H1 (cell line): ENCODE results near the gene GPRIN1. TPM values are rescaled to one million over a fixed set of nuclear protein-coding genes. Genes with fewer than 3 reads are reported as not detected.

ENCODE experiments used
- CTCF ChIA-PET: fragments of 300-600 bp; sonication (Branson Sonifier 250); formaldehyde crosslinking; loops from one replicate; lab custom pipeline; 2021; ENCODE audit not compliant: partially characterized antibody; lab: Charles Lee
- POLR2A ChIA-PET: fragments of 300-600 bp; sonication (Branson Sonifier 250); formaldehyde crosslinking; loops from one replicate; lab custom pipeline; 2021; ENCODE audit warnings: inconsistent platforms; ENCODE audit not compliant: partially characterized antibody; lab: Charles Lee
- DNase-seq, 2 experiments: peaks; one replicate each; pipeline versions ENCODE4 v3.0.0 to v3.0.0-alpha.2; 2010 to 2022; ENCODE audit warnings: low spot score in 2 of 2, low read depth in 1 of 2, mixed read lengths in 1 of 2
- FAIRE-seq: peaks from 2 replicates; lab custom pipeline; 2011; peaks lifted over from hg19 to GRCh38; lab: Jason Lieb, UNC
- H2AFZ ChIP-seq: 2 replicates; pipeline ENCODE4 v1.8.1; 2012; ENCODE audit warnings: low read length, inconsistent platforms
- H2AK5ac ChIP-seq: 2 replicates; pipeline ENCODE4 v1.6.1; 2013; ENCODE audit warnings: low read depth, low read length
- H2BK120ac ChIP-seq: replicated peaks from 2 replicates; pipeline ENCODE3; 2013; ENCODE audit warnings: low read depth, low read length, inconsistent platforms
- H2BK12ac ChIP-seq: 2 replicates; pipeline ENCODE4 v1.6.1; 2013; ENCODE audit warnings: low read depth, low read length
- H2BK15ac ChIP-seq: 2 replicates; pipeline ENCODE4 v1.6.1; 2013; ENCODE audit warnings: low read length
- H2BK20ac ChIP-seq: 2 replicates; pipeline ENCODE4 v1.6.1; 2013; ENCODE audit warnings: low read length
- H2BK5ac ChIP-seq: 2 replicates; pipeline ENCODE4 v1.6.1; 2013; ENCODE audit warnings: low read depth, low read length
- H3K14ac ChIP-seq: 2 replicates; pipeline ENCODE4 v1.6.1; 2013; ENCODE audit warnings: inconsistent platforms; ENCODE audit not compliant: insufficient read length
- H3K18ac ChIP-seq: 2 replicates; pipeline ENCODE4 v1.6.1; 2013; ENCODE audit warnings: low read length; ENCODE audit errors: extremely low read depth
- H3K23ac ChIP-seq: 2 replicates; pipeline ENCODE4 v1.6.1; 2013; ENCODE audit warnings: inconsistent platforms; ENCODE audit not compliant: insufficient read length
- H3K23me2 ChIP-seq: 2 replicates; pipeline ENCODE4 v1.6.1; 2013; ENCODE audit warnings: low read depth, low read length
- H3K27ac ChIP-seq: 2 replicates; pipeline ENCODE4 v1.6.1; 2011; ENCODE audit warnings: low read depth, low read length, inconsistent platforms
- H3K27me3 ChIP-seq, 4 experiments: replicated peaks in 1 of 4; 1 replicate in 1 of 4; 2 replicates in 3 of 4; pipeline versions ENCODE4 v1.6.1 to v1.8.1; 2011 to 2013; ENCODE audit warnings: low read length in 3 of 4, mild to moderate bottlenecking in 3 of 4, inconsistent platforms in 2 of 4, mixed read lengths in 2 of 4, moderate library complexity in 1 of 4; ENCODE audit not compliant: control insufficient read depth in 3 of 4, insufficient read depth in 3 of 4; ENCODE audit errors: extremely low read depth in 1 of 4
- H3K36me3 ChIP-seq, 4 experiments: 2 replicates each; pipeline versions ENCODE4 v1.6.1 to v1.8.1; 2011 to 2013; ENCODE audit warnings: mild to moderate bottlenecking in 4 of 4, low read length in 3 of 4, moderate library complexity in 2 of 4, control low read depth in 1 of 4, inconsistent platforms in 1 of 4; ENCODE audit not compliant: insufficient read depth in 4 of 4, control insufficient read depth in 2 of 4
- H3K4ac ChIP-seq: replicated peaks from 2 replicates; pipeline ENCODE3; 2013; ENCODE audit warnings: low read length, low read depth, mixed read lengths, inconsistent platforms; ENCODE audit not compliant: insufficient read length
- H3K4me1 ChIP-seq, 4 experiments: replicated peaks in 1 of 4; 1 replicate in 1 of 4; 2 replicates in 3 of 4; pipeline versions ENCODE4 v1.6.1 to v1.8.1; 2011 to 2013; ENCODE audit warnings: low read length in 3 of 4, inconsistent platforms in 2 of 4, mixed read lengths in 1 of 4; ENCODE audit not compliant: insufficient read depth in 4 of 4, control insufficient read depth in 3 of 4
- H3K4me2 ChIP-seq, 2 experiments: 2 replicates each; pipeline versions ENCODE4 v1.6.1 to v1.8.1; 2011 to 2013; ENCODE audit warnings: low read depth in 2 of 2, low read length in 2 of 2, control low read depth in 1 of 2, inconsistent platforms in 1 of 2, mild to moderate bottlenecking in 1 of 2; ENCODE audit not compliant: insufficient read depth in 1 of 2
- H3K4me3 ChIP-seq, 4 experiments: fragments of 200-600, 300-600 bp in 1 of 4; sonication (generic), shearing (Covaris generic), sonication (Bioruptor Twin) in 1 of 4; 2 replicates each; pipeline versions ENCODE4 v1.5.1 to v1.8.1; 2011 to 2016; ENCODE audit warnings: low read length in 4 of 4, low read depth in 3 of 4, control low read depth in 2 of 4, inconsistent platforms in 2 of 4, mild to moderate bottlenecking in 2 of 4, mixed read lengths in 1 of 4, moderate library complexity in 1 of 4; ENCODE audit not compliant: insufficient read depth in 2 of 4; ENCODE audit errors: extremely low read depth in 1 of 4
- H3K56ac ChIP-seq: replicated peaks from 2 replicates; pipeline ENCODE3; 2013; ENCODE audit warnings: low read depth, mild to moderate bottlenecking, mixed read lengths, low read length, inconsistent platforms; ENCODE audit not compliant: insufficient read length
- H3K79me1 ChIP-seq: 2 replicates; pipeline ENCODE4 v1.6.1; 2013; ENCODE audit warnings: low read depth, low read length, control low read depth
- H3K79me2 ChIP-seq, 2 experiments: 2 replicates each; pipeline versions ENCODE4 v1.6.1 to v1.8.1; 2012 to 2013; ENCODE audit warnings: low read length in 2 of 2, mild to moderate bottlenecking in 2 of 2, inconsistent platforms in 1 of 2; ENCODE audit not compliant: insufficient read depth in 2 of 2, control insufficient read depth in 1 of 2
- H3K9ac ChIP-seq, 4 experiments: replicated peaks in 1 of 4; 1 replicate in 1 of 4; 2 replicates in 3 of 4; pipeline versions ENCODE4 v1.6.1 to v1.8.1; 2011 to 2013; ENCODE audit warnings: low read depth in 3 of 4, low read length in 3 of 4, control low read depth in 2 of 4, mild to moderate bottlenecking in 2 of 4, moderate library complexity in 2 of 4, inconsistent platforms in 1 of 4; ENCODE audit errors: extremely low read depth in 1 of 4
- H3K9me3 ChIP-seq, 2 experiments: 2 replicates each; pipeline versions ENCODE4 v1.6.1 to v1.8.1; 2012 to 2013; ENCODE audit warnings: mild to moderate bottlenecking in 2 of 2, moderate library complexity in 2 of 2, control low read depth in 1 of 2, inconsistent platforms in 1 of 2, low read depth in 1 of 2, low read length in 1 of 2, mixed read lengths in 1 of 2; ENCODE audit not compliant: insufficient read depth in 2 of 2
- H4K20me1 ChIP-seq, 2 experiments: replicated peaks in 1 of 2; 2 replicates each; pipeline versions ENCODE3 to v1.8.1; 2011 to 2013; ENCODE audit warnings: inconsistent platforms in 2 of 2, low read length in 2 of 2, mild to moderate bottlenecking in 1 of 2; ENCODE audit not compliant: insufficient read depth in 2 of 2, control insufficient read depth in 1 of 2
- H4K5ac ChIP-seq: 2 replicates; pipeline ENCODE4 v1.6.1; 2013; ENCODE audit warnings: low read length, low read depth, mixed read lengths, inconsistent platforms; ENCODE audit not compliant: insufficient read length
- H4K8ac ChIP-seq: 2 replicates; pipeline ENCODE4 v1.8.0; 2013; ENCODE audit warnings: mild to moderate bottlenecking, moderate library complexity, low read length, inconsistent platforms; ENCODE audit not compliant: insufficient read depth; ENCODE audit errors: extremely low read depth
- H4K91ac ChIP-seq: replicated peaks from 2 replicates; pipeline ENCODE3; 2013; ENCODE audit warnings: low read length, mixed read lengths, inconsistent platforms; ENCODE audit not compliant: insufficient read length
- SIN3A ChIP-seq, 2 experiments: IDR thresholded peaks in 1 of 2; conservative IDR thresholded peaks in 1 of 2; 2 replicates each; pipeline ENCODE4 v1.6.1; 2011 to 2012; ENCODE audit warnings: low read length in 2 of 2, improper control_type of control experiment in 1 of 2, low read depth in 1 of 2, mild to moderate bottlenecking in 1 of 2
- SP1 ChIP-seq: IDR thresholded peaks from 2 replicates; pipeline ENCODE4 v1.6.1; 2011; ENCODE audit warnings: low read depth, low read length
- WGBS, 2 experiments: shearing (Covaris generic) in 1 of 2; methylation state at CpG; one replicate each; pipeline versions ENCODE4 v1.1.6 to v1.1.7; 2013 to 2015; ENCODE audit warnings: low lambda C conversion rate in 2 of 2, mixed read lengths in 2 of 2, inconsistent platforms in 1 of 2, low coverage in 1 of 2, missing lambda C conversion rate in 1 of 2; ENCODE audit not compliant: insufficient replicate concordance in 2 of 2, insufficient coverage in 1 of 2, insufficient read length in 1 of 2; ENCODE audit errors: extremely low coverage in 1 of 2, missing lambda C conversion rate in 1 of 2; 5-methylcytosine and 5-hydroxymethylcytosine counted together
- polyA plus RNA-seq, 7 experiments: library from polyadenylated mRNA; depleted of rRNA in 3 of 7; stranded (reverse) in 5 of 7; unstranded in 2 of 7; fragments of >200 nt in 5 of 7; fragments of 200-250 nt in 2 of 7; gene quantifications; 1 replicate in 5 of 7; 2 replicates in 1 of 7; 4 replicates in 1 of 7; pipeline versions ENCODE4 v1.2.1 to v1.2.3, GENCODE V29; 2011 to 2013; ENCODE audit warnings: missing spikeins in 2 of 7, mixed read lengths in 2 of 7
- total RNA-seq: library from RNA; stranded (reverse); fragmentation: NEBNext Ultra II Directional; extraction: Animal tissue kit (Norgen Biotek cat#: 25700); gene quantifications from 2 replicates; pipeline ENCODE4 v1.2.1, GENCODE V29; 2021
- TF ChIP-seq, protein P1 (sequence below): IDR thresholded peaks from 2 replicates; pipeline ENCODE4 v1.6.1; 2012; ENCODE audit warnings: low read length, inconsistent platforms

GPRIN1 gene
- total and polyA plus RNA-seq, 2 of the 8 experiments (the other 6 are each of a cell fraction or from before 2014, with no cell fraction given): 3.3 to 12.0 TPM

- Histone ChIP-seq H3K4me1 (peaks cover 8 to 35% (median 11%) of the 10 kb centered on the region in 4 experiments), H3K79me1 (no peaks in the 10 kb centered on the region), H3K4me2 (peak overlapping the region; percentile 89 to 100), H3K23ac (no peak overlapping the region), H2BK20ac (no peak overlapping the region), H3K9ac (no peak overlapping the region), H3K56ac (no peak overlapping the region), H2BK15ac (peak overlapping the region; percentile 50; the same call in 1 of the 2 replicates), H2BK120ac (no peak overlapping the region), H3K27me3 (peaks cover 3 to 40% (median 34%) of the 10 kb centered on the region in 4 experiments), H4K20me1 (peaks cover 0 to 3% of the 10 kb centered on the region in 2 experiments), H3K23me2 (peaks cover 16% of the 10 kb centered on the region), H3K4me3 (peak overlapping the region; percentile 81 to 89 (median 84)), H3K4ac (no peak overlapping the region), H2BK5ac (no peak overlapping the region), H3K36me3 (no peaks in the 10 kb centered on the region), H4K91ac (no peak overlapping the region), H3K27ac (no peak overlapping the region), H2BK12ac (peak overlapping the region; percentile 77; the same call in 1 of the 2 replicates), H2AFZ (peak overlapping the region; percentile 98; the same call in 1 of the 2 replicates), H3K9me3 (no peaks in the 10 kb centered on the region), H3K14ac (no peak overlapping the region), H2AK5ac (no peak overlapping the region), H3K79me2 (no peaks in the 10 kb centered on the region), H3K18ac (no peak overlapping the region), H4K8ac (0 out of 2 replicates have a peak overlapping the region, but pooled peaks have one; percentile 25), H4K5ac (no peak overlapping the region)
- 8% methylated on average over 16 of the region's 34 CpGs; no CpG with 5 or more reads in 1 of the 2 experiments for WGBS, 2 experiments
- CTCF ChIA-PET: interaction anchor here (0.8 to 1.7 kb wide), 3 partner anchors 29 to 56 kb away, joined by 3 to 5 read pairs (median 4); no protein-coding TSS in a partner anchor
- peak in 1 of 2 experiments; percentile 60 for DNase-seq
- POLR2A ChIA-PET: interaction anchor here (0.7 to 2.7 kb wide), 17 partner anchors 9 to 1018 kb away, joined by 3 to 19 read pairs (median 3); partner anchors contain the start of genes RNF44 and TSPAN17
- FAIRE-seq: no peak
- TF ChIP-seq SIN3A (conservative IDR thresholded peaks at IDR 0.05 in 1 of 2, IDR thresholded peaks at IDR 0.05 in 1 of 2; ENCODE audit: low read depth in 1 of 2, low read length in 2 of 2) (no peak), SP1 (no peak)
- TF ChIP-seq, protein P1, sequence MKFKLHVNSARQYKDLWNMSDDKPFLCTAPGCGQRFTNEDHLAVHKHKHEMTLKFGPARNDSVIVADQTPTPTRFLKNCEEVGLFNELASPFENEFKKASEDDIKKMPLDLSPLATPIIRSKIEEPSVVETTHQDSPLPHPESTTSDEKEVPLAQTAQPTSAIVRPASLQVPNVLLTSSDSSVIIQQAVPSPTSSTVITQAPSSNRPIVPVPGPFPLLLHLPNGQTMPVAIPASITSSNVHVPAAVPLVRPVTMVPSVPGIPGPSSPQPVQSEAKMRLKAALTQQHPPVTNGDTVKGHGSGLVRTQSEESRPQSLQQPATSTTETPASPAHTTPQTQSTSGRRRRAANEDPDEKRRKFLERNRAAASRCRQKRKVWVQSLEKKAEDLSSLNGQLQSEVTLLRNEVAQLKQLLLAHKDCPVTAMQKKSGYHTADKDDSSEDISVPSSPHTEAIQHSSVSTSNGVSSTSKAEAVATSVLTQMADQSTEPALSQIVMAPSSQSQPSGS: no peak
Measured at GRCh38 chr5:176629317-176629852, 19.4 kb upstream of the GPRIN1 start.
